NCI-H510A (cell line): Measurements from ENCODE around the gene FMO3.
A peak's percentile ranks its signal among the peaks of the same experiment; 100 is the strongest.

ENCODE experiments used
- DNase-seq: peaks from one replicate; lab custom pipeline; 2025; lab: John Stamatoyannopoulos, UW

The FMO3 gene

GRCh38 chr1:171090604-171091003 is at the start of gene FMO3:
TSS of gene FMO3 (plus strand) at chr1:171090905. CDS start at chr1:171092659, 1,754 bp downstream.
- no peak for DNase-seq

GRCh38 chr1:171048014-171048413 is 42.7 kb upstream of the FMO3 start:
- no peak for DNase-seq

DNA sequence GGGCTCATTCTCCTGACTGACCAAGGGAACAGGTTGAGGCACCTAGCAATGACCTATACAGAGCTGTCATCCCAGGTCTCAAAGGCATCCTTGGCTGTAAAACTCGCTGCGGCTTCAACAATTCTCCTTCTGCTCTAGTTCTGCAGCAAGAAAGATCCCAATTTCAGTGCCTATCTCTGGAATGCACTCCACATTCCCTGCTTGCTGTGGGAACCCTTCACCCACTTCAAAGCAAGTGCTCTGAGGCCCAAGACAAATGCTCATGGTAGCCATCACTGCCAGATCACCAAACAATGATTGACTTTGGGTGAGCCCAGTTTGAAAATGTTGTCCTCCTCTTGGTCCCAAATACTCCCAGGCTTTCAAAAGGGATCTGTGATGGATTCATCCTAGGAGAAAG is 37.7 kb upstream of the FMO3 start:
- no peak for DNase-seq

- no peak for DNase-seq
Measured at GRCh38 chr1:171055966-171056643, 34.6 kb upstream of the FMO3 start.

GRCh38 chr1:171061425-171062143 is 29.1 kb upstream of the FMO3 start:
- DNase-seq: no peak

DNA sequence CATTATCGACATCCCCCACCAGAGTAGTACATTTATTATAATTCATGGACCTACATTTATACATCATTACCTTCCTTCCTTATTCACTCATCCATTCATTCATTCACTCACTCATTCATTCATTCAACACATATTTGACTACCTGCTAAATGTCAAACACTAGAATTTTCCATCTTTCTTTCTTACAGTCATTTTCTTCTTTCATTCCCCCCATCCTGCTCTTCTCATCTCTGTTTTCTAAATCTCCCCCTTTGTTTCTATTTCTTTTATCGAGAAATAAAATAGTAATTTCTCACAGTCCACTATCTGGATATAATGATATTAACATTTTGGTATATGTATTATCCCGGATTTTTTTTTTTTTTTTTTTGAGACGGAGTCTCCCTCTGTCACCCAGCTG is 27.8 kb upstream of the FMO3 start:
- no peak for DNase-seq

DNA sequence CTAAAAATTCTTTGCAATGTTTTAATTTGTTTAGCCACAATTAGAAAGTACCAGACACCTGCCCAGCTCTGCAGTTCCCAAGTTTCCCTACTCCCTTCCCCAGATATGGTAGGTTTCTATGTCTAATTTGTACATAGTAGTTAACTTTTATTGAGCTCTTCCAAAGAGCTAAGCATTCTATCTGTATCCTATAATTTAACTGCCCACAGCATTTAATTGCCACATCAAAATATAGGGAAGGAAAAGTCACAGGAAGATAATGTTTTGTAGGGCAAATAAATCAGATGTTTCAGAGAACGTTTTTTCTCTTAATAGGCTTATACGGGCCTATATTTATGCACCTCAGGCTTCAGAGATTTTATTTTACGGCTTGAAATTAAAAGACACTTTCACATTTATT is 15.7 kb upstream of the FMO3 start:
- no peak for DNase-seq

GRCh38 chr1:171081314-171081753 is 9.4 kb upstream of the FMO3 start:
- peak; percentile 4 for DNase-seq

- no peak for DNase-seq
Measured at GRCh38 chr1:171081763-171082201, 8.9 kb upstream of the FMO3 start.

GRCh38 chr1:171082606-171083005 is 8.1 kb upstream of the FMO3 start:
- no peak for DNase-seq

GRCh38 chr1:171083222-171083621 is 7.5 kb upstream of the FMO3 start:
- DNase-seq: peak; percentile 90

DNA sequence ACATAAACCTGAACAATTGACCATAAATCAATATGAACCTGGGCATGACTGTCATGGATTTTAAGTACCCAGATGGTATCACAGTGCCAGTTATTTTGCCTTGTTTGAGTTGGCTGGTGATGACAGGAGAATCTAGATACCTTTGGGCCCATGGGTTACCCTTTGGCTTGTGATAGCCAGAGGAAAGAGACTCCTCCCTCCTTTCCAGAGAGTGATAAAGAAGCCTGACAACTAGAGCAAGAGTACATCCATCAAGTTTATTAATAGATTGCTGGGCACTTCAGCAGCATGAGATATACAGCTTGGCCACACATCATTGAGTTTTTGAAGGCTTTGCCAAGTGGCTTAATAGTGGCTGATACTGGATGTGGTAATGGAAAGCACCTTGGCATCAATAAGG is 6.6 kb upstream of the FMO3 start:
- peak; percentile 72 for DNase-seq

- DNase-seq: no peak
Measured at GRCh38 chr1:171084870-171085269, 5.8 kb upstream of the FMO3 start.

GRCh38 chr1:171087896-171088295 is 2.8 kb upstream of the FMO3 start:
- no peak for DNase-seq

DNA sequence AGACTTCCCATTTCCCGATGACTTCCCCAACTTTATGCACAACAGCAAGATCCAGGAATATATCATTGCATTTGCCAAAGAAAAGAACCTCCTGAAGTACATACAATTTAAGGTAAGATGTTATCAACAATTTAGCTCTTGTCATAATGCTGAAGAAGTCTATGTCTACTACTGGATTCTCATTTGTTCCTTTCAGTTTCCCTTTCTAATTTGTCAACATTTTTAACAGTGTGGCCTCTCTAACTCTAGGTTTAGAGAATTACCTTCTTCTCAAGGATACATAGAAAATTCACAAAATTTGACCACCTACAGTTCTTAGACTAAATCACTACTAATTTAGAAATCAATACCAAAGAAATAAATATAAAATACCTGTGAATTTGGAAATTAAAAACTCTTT is 13.2 kb downstream of the FMO3 start:
- no peak for DNase-seq

- no peak for DNase-seq
Measured at GRCh38 chr1:171107262-171107940, 16.7 kb downstream of the FMO3 start.

- no peak for DNase-seq
Measured at GRCh38 chr1:171107969-171108368, 17.3 kb downstream of the FMO3 start.

DNA sequence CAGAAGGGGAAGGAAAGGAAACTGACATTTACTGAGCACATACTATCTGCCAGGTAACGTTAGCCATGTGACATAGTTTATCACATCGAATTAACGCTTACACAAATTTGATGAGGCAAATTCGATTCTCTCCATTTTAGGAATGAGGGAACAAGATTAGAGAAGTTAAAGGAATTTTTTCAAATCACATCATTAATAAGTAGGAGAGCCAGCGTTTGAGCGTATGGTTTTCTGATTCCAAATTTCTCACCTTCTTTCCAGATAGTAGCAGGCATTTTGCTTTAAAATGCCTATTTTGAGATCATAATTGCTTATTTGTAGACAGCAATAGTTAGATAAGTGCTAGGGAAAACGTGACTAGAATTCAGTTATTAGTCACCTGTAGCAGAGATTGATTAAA is 19.3 kb downstream of the FMO3 start:
- DNase-seq: no peak

GRCh38 chr1:171110621-171111326 is 20.1 kb downstream of the FMO3 start:
- no peak for DNase-seq

GRCh38 chr1:171112119-171112518 is 21.4 kb downstream of the FMO3 start:
- no peak for DNase-seq

- DNase-seq: no peak
Measured at GRCh38 chr1:171113382-171113781, 22.7 kb downstream of the FMO3 start.

- no peak for DNase-seq
Measured at GRCh38 chr1:171115280-171115897, 24.7 kb downstream of the FMO3 start.
